Stimulated activated CD4-positive, alpha-beta T cell treated with anti-CD3 and anti-CD28 coated beads, Interleukin-12 subunit alpha, Interleukin-12 subunit beta, amount 100 ng/mL, for 48 hours (primary cell): ENCODE results near the gene PIGB.
"Not testable (repeated sequence)": the region's sequence is repeated elsewhere in the genome, so short reads cannot be mapped to it uniquely, and the experiment has no call there.

ENCODE experiments used
- DNase-seq, 3 donors: peaks; one replicate each; pipeline ENCODE4 v3.0.0-alpha.2; 2020; ENCODE audit warnings: low read depth in 2 of 3, low spot score in 1 of 3

PIGB gene

GRCh38 chr15:55372701-55373440 is 53.8 kb downstream of the PIGB start:
- DNase-seq = no peak

GRCh38 chr15:55379095-55379494 is 60.1 kb downstream of the PIGB start:
- no peak for DNase-seq

GRCh38 chr15:55381595-55381994 is 62.6 kb downstream of the PIGB start:
- DNase-seq = no peak

GRCh38 chr15:55383687-55384086 is 64.7 kb downstream of the PIGB start:
- DNase-seq = no peak

- no peak for DNase-seq
These were observed 68.0 kb downstream of the PIGB start for GRCh38 chr15:55387027-55387426.

- no peak for DNase-seq
These were observed 70.2 kb downstream of the PIGB start for GRCh38 chr15:55389264-55389607.

GRCh38 chr15:55394694-55395093 is 75.7 kb downstream of the PIGB start:
- no peak for DNase-seq

- no peak for DNase-seq
These were observed 79.2 kb downstream of the PIGB start for GRCh38 chr15:55398243-55398642.

GRCh38 chr15:55400050-55400449 is 81.0 kb downstream of the PIGB start:
- DNase-seq = not testable (repeated sequence)

GRCh38 chr15:55401786-55402246 is 82.8 kb downstream of the PIGB start:
- DNase-seq = no peak

- no peak for DNase-seq
These were observed 83.7 kb downstream of the PIGB start for GRCh38 chr15:55402707-55403106.

GRCh38 chr15:55403531-55403930 is 84.5 kb downstream of the PIGB start:
- DNase-seq = no peak
